Stimulated activated CD4-positive, alpha-beta T cell treated with anti-CD3 and anti-CD28 coated beads, Interleukin-2, amount 100 ng/mL, for 48 hours (primary cell): ENCODE results near the gene ARTN.
A peak's percentile ranks its signal among the peaks of the same experiment; 100 is the strongest.

Experiments
- DNase-seq, 2 donors: peaks; one replicate each; pipeline ENCODE4 v3.0.0-alpha.2; 2020

The ARTN gene

GRCh38 chr1:43947874-43948437 lies 14.4 kb downstream of the ARTN start:
- DNase-seq = no peak

GRCh38 chr1:43949678-43950077 lies 16.1 kb downstream of the ARTN start:
- DNase-seq = no peak

DNA sequence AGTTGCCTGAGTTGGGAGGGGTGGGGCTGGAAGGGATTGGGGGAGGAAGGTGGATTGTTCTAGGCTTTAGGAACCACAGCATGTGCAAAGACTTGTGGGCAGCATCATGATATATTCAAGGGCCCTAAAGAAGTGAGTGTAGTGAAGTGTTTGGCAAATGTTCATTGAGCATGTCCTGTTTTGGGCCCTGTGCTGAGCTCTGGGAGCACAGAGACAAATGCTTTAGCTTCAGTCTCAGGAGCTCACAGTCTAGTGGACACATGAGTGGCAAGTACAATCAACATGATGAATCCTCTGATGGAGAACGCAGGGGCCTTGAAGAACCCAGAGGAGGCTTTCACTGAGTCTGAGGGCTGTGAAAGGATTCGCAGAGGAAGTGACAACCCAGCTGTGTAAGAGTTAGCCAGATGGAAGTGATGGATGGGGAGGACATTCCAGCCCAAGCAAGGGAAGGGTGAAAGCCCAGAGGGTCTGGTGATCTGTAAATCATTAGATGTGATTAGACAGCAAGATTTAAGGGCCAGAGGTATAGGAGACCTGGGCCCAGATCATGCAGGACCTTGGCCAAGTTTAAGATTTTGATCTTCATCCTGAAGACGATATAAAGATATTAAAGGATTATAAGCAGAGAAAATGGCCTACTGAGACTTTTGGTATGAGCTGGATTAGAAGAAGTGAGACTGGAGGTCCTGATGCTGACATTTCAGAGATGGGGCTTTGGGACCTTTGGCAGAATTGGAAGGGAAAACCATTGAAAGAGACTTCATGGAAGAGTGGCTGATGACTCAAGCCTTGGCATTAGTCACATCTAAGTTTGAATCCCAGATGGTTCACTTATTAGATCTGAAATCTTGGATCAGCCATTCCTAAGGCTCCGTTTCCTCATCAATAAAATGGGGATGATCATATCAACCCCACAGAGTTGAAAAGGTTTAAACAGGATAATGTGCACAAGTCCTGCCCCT lies 17.7 kb downstream of the ARTN start:
- DNase-seq = no peak

GRCh38 chr1:43952731-43953346 lies 19.2 kb downstream of the ARTN start:
- DNase-seq = no peak

DNA sequence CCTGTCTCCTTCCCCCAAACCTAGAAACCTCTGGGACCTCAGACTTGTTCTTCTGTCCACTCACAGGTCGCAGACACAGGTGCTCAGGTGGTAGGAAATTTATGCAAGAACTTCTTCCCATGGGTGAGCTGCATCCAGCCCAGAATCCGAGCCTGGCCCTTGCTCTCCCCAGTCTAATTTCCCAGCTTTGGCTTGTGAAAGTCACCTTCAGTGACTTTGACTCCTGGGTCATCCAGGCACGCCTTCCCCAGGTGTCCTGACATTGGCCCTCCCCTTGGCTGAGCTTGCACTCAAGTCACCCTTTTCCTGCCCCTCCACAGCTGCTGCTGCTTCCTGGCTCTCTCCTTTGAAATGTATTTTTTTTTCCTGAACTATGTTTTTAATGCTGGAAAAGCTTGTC lies 19.8 kb downstream of the ARTN start:
- no peak for DNase-seq

DNA sequence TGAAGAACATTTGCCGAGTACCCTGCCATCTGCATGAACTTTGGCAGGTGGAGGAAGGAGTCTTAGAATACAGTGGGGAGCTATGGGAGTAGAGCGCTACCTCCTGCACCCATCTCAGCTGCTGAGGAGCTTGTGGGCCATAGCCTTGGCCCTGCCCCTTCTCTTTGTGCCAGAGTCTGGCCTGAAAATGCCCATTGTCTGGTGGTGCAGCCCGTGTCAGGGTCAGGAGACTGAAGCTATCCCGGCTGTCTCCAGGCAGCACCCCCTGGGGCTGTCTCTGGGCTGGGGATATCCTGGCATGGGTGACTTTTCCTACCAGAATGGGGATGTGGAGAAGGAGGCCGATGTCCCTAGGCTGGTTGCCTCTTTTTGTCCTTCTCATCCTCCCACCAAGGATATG lies 20.4 kb downstream of the ARTN start:
- no peak for DNase-seq

DNA sequence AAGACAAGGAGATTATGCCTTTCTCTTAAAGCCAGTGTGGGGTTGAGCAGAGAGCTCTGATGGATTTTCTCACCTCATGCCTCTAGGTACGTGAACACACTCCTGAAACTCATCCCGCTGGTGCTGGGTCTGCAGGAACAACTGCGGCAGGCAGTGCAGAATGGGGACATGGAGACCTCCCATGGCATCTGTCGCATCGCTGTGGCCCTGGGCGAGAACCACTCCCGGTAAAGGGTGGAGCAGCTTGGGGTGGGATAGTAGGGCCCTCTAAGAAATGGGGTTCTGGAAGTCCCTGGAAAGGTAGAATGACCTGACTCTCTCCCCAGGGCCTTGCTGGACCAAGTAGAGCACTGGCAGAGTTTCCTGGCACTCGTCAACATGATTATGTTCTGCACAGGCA lies 22.6 kb downstream of the ARTN start:
- DNase-seq = no peak

DNA sequence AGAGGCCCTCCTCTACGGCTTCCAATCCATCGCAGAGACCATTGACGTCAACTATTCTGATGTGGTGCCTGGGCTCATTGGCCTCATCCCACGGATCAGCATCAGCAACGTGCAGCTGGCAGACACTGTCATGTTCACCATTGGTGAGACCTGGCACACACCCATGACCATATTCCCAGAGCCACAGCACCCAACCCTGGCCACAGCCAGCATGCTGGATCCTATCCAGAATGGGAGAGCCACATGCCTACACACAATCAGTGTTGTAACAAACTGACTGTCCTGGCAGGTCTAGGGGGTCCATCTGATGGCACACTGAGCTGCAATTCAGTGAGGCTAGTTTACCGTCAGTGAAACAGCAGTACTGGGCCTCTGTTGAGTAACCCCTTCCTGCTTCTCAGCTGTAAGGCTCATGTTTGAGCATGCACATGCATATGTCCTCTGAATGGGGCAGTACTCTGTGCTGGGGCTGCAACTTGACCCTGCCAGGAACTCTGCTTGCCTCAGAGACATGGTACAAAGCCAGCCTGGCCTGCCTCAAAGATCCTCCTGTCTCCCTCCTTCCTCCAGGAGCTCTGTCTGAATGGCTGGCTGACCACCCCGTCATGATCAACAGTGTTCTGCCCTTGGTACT lies 23.9 kb downstream of the ARTN start:
- DNase-seq = no peak

- DNase-seq = no peak
Measured at GRCh38 chr1:43958351-43959255, 25.0 kb downstream of the ARTN start.

- DNase-seq = no peak
Measured at GRCh38 chr1:43960798-43961197, 27.2 kb downstream of the ARTN start.

GRCh38 chr1:43961692-43962091 lies 28.1 kb downstream of the ARTN start:
- DNase-seq = no peak

DNA sequence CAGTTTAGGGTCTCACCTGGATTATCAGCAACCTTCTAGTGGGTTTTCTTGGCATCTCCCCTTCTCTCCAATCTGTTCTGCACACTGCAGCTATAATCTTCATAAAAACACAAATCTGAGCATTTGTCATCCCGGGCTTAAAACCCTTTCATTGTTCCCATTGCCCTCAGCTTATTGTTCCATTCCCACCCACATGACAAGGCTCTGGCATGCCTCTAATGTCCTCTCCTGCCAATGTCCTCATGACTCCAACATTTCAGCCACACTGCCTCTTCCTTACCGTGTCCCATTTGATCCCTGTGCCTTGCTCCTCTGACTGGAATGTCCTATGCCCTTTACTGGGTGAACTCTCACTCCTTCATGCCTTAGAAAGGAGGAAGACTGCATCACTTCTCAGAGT lies 28.7 kb downstream of the ARTN start:
- no peak for DNase-seq

DNA sequence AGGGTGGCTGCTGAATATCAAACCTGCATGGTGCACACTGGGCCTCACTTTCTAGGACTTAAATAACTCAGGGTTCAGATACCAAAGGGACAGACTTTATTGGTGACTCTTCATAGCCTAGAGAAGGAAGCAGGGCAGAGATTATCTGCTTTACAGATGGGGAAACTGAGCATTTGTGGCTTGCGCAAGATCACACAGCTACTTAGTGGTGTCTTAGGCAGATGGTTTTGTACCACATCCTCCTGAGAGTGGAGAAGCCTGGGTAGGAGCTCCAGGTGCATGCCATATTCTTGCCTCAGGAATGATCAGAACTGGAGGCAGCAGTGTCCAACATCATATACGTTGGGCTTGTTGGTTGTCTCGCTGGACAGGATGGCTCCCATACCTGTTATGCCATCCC lies 29.4 kb downstream of the ARTN start:
- no peak for DNase-seq

DNA sequence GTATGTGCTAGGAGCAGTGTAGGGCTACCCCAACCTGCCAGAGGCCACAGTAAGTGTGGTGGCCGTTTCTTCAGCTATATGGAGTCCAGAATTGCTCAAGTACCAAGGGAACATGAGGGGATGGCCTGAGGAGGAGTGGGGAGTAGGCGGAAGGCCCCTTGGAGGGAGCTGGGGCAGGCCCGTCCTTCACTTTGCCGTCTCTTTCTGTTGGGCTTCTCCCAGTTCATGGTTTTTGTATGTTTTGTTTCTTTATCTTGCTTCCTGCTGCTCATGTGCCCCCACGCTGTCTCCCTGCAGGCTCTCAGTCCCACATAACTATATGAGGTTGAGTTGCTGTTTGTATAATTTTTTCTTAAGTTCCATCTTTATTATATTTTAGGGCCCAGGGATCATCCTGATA lies 30.3 kb downstream of the ARTN start:
- DNase-seq = no peak

GRCh38 chr1:43965316-43965715 lies 31.7 kb downstream of the ARTN start:
- no peak for DNase-seq

DNA sequence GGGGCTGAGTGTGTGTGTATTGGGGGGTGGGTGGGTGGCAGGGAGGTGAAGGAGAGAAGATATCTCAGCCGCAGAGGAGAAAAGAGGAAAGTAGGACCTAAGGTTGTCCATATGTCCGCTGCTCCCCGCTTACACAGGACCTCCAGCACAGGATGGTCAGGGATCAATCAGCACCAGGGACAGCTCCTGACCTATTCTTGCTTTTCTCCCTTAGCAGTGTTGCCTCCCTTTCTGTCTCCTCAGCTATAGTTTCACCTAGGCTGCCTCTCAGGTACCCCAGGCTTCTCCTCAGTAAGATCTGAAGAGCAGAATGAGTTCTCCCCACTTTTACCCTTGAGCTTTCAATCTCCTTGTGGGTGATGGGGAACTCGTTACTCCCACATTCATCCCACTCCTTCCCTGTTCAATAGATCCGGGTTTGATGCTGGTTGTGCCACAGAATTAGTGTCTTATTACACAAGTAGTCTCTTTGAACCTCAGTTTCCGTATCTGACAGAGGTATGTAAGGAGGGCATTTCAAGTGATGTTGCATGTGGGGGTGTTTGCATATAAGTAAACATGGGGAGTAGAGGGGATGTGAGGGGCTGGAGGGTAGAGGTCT lies 34.8 kb downstream of the ARTN start:
- no peak for DNase-seq

DNA sequence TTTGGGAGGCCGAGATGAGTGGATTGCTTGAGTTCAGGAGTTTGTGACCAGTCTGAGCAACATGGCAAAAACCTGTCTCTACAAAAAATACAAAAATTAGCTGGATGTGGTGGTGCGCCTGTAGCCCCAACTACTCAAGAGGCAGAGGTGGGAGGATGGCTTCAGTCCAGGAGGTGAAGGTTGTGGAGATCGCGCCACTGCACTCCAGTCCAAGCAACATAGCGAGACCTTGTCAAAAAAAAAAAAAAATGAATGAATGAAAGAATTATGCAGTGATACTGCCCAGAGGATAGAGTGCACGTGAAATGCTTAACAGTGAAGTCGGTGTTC lies 35.8 kb downstream of the ARTN start:
- no peak for DNase-seq

GRCh38 chr1:43969746-43970466 lies 36.3 kb downstream of the ARTN start, which contains the start of gene DPH2:
TSS of gene DPH2 (plus strand) at chr1:43970010. CDS start at chr1:43970176, 166 bp downstream.
- peak; percentile 91 to 92 for DNase-seq

DNA sequence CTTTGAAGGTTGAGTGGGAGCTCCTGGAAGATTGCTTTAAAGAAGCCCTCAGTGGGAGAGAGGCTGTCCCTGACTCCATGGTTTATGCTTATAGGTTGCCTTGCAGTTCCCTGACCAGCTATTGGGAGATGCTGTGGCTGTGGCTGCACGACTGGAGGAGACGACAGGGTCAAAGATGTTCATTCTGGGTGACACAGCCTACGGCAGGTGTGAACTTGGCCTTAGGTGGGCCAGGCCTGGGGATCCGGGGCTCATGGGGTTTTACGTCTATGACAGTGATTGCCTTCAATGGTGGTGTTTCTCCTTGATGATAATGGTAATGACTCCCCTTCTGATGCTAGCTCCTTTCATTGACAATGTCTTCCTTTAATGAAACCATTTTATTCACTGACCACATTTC lies 36.9 kb downstream of the ARTN start:
- DNase-seq = no peak

- DNase-seq = no peak
Measured at GRCh38 chr1:43970911-43971310, 37.3 kb downstream of the ARTN start.

DNA sequence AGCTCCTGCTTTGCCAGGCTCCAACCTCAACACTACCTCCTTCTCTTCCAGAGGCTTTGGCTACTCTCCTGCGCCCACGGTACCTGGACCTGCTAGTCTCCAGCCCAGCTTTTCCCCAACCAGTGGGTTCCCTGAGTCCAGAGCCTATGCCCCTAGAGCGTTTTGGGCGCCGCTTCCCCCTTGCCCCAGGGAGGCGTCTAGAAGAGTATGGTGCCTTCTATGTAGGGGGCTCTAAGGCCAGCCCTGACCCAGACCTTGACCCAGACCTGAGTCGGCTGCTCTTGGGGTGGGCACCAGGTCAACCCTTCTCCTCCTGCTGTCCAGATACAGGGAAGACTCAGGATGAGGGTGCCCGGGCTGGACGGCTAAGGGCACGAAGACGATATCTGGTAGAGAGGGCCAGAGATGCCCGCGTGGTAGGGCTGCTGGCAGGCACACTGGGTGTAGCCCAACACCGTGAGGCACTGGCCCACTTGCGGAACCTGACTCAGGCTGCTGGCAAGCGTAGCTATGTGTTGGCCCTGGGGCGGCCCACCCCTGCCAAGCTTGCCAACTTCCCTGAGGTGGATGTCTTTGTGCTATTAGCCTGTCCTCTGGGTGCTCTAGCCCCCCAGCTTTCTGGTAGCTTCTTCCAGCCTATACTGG lies 37.9 kb downstream of the ARTN start:
- DNase-seq = no peak
